HG03175 (cell line): ENCODE results near the gene P3H3.
A peak's percentile ranks its signal among the peaks of the same experiment; 100 is the strongest.
"Not testable (repeated sequence)": the region's sequence is repeated elsewhere in the genome, so short reads cannot be mapped to it uniquely, and the experiment has no call there.

Source experiments
- ATAC-seq: cut with Tn5 transposase; IDR thresholded peaks from one replicate; pipeline ENCODE4 v1.9.1; 2021; ENCODE audit warnings: mild to moderate bottlenecking, moderate library complexity; ENCODE audit not compliant: unreplicated experiment

P3H3 gene

DNA sequence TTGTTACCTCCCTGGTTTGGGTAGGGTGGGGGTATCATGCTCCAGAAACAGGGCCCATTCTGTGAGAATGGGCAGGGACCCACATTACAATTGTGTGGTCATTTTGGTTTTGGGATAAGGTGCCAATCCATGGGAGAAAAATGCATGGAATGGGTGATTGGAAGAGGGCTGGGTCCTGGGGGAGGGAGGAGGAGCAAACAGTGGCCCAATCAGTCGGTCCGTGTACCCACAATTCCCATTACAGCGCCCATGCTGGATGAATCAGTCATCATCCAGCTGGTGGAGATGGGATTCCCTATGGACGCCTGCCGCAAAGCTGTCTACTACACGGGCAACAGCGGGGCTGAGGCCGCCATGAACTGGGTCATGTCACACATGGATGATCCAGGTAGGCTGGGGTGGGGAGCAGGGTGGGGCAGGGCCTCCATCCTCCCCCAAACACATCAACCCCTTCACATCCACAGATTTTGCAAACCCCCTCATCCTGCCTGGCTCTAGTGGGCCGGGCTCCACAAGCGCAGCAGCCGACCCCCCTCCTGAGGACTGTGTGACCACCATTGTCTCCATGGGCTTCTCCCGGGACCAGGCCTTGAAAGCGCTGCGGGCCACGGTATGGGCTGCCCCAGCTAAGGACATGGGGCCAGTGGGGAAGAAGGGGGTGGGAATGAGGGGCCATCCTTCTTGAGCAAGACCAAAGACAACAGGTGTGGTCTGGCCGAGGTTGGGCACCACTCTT is 35.5 kb downstream of the P3H3 start:
- ATAC-seq: no peak

DNA sequence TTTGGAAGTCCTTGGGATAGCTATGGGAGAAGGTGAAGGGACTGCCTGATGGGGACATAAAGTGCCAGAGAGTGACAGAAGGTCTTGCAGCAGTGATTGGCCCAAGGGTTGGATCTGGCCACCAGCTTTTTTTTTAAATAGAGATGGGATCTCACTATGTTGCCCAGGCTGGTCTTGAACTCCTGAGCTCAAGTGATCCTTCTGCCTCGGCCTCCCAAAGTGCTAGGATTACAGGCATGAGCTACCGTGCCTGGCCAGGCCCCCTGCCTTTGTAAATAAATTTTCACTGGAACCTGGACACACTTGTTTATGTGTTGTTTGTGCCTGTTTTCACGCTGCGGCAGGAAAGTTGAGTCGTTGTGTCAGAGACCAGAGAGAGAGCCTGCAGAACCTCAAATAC is 37.1 kb downstream of the P3H3 start:
- ATAC-seq: not testable (repeated sequence)

DNA sequence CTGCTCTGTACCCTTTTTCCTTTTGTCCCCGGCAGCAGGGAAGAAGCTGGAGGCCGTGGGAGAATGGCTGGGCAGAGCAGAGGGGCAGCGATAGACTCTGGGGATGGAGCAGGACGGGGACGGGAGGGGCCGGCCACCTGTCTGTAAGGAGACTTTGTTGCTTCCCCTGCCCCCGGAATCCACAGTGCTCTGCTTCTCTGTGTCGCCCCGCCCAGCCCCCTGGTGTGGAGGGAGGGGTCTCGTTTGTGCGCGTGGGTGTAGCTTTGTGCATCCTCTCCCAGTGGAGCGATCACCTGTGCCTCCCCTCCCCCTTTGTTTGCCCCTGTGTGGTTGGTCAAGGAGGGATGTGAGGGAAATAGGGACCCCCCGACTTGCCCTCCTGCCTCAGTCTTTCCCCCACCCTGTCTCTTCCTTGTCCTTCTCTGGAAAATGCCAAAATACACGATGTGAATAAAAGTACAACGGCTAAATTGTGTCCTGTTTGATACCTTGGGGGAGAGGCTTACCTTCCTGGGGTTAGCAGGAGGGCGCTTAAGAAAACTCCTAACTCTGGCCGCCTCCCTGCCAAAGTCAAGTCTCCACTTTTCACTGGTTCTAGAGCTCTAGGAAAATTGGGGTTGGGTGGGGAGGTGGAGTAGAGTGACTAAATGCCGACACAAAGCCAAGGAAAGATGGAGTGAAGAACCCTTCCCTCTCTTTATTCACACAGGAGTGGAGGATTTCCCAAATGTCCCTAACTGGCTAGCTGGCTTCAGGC is 38.1 kb downstream of the P3H3 start:
- no peak for ATAC-seq

DNA sequence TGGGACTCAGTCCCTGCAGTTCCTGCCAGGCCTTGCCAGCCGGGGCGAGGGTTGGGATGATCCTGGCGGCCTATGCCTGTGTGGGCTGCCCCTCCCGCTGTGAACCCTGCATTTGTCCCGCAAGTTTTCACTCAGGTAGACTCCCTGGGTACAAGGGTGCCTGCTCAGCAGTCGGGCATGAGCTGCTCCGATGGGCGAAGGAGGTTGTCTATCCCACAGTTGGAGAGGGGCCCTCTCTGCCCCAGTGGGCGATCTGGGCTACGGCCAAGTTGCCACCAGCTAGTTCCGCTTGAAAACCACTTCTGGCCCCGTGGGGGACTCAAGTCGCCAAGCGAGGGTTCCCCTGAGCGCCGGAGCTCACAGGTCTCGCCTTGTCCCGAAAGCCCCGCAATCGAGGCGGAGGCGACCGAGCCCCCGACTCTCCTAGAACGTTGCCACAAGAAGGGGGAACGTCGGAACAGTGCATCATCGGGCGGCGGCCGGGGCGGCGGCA is 38.8 kb downstream of the P3H3 start:
- ATAC-seq: peak; percentile 21

GRCh38 chr12:6867413-6868210 is 39.4 kb downstream of the P3H3 start, which contains the start of gene TPI1:
Gene TPI1 (plus strand): TSS chr12:6867531. CDS start chr12:6867567, 36 bp downstream.
- peak; percentile 70 for ATAC-seq

DNA sequence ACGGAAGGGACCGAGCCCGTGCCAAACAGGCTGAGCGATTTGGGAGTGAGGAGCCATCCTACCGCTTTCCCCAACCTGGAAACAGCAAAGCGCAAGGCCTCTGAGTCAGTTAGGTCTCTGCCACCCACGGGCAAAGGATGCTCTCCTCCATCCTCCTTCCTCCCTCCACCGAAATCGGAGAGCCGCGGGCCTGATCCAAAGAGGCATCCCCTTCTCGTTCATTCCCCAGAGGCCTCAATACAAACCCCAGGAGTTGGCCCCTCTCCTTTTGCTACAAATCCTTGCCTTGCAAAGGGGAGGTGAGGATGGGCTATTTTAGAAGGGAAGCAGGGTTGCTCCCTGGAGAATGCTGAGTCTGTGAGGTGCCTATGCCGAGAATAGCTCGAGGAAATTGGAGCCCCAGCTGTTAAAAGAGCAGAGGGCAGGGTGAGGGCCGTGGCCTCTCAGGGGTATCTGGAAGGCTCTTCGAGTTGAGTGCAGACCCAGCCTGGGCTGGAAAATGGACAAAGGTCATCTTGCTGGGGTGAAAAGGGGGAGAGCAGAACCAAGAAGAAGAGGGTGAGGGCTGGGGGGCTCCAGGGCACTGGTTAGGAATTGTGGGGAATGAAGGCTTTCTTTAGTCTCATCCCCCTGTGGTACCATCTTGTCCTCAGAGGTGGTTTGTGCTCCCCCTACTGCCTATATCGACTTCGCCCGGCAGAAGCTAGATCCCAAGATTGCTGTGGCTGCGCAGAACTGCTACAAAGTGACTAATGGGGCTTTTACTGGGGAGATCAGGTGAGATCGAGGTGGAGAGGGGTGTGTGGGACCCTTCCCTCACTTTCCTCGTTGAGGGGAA is 40.2 kb downstream of the P3H3 start:
- ATAC-seq: no peak

- no peak for ATAC-seq
Observed at GRCh38 chr12:6869049-6870021, 41.1 kb downstream of the P3H3 start.

DNA sequence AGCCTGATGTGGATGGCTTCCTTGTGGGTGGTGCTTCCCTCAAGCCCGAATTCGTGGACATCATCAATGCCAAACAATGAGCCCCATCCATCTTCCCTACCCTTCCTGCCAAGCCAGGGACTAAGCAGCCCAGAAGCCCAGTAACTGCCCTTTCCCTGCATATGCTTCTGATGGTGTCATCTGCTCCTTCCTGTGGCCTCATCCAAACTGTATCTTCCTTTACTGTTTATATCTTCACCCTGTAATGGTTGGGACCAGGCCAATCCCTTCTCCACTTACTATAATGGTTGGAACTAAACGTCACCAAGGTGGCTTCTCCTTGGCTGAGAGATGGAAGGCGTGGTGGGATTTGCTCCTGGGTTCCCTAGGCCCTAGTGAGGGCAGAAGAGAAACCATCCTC is 42.1 kb downstream of the P3H3 start:
- not testable (repeated sequence) for ATAC-seq

- ATAC-seq: no peak
Observed at GRCh38 chr12:6871052-6871957, 43.1 kb downstream of the P3H3 start.

DNA sequence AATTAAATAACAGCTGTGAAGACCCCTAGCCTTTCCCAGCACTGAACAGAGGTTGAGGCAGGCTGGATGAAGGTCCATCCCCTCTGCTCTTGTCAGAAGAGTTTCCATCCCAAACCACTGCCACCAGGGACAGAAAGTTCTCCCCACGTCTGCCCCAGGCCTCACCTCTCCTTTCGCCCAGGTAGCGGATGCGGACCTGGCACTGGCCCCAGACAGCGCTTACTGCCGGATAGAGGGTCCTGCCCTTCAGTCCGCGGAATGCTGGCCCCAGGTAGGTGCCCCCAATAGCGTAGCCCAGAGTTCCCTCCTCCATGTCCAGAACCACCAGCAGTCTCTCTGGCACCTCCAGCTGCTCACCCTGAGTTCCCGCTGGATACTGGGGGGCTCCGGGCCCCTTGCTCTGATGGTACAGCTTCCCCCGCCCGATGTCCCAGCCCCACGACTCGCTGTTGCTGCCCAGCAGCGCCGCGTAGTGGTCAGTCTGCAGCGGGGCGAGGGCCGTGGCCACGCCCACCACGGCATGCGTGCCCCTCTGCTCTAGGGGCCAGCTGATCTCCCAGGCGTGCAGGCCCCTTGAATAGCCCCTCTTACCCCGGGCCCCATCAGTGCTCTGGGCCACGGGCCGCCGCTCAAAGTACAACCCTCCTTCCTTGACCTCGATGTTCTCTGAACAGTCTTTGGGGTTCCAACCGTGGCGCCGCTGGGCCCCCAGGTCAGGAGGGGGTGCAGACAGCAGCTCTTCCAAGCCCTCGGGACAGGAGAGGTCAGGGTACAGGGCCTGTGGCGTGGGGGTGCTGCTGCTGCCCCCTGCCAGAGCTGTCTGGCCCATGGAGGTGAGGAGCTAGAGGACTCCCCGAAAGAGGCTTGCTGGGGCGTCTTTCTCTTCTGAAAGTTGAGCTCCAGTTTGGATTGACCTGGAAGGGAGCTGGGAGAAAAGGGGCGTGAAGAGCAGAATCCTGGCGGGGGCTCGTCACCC is 44.2 kb downstream of the P3H3 start:
- peak; percentile 37 for ATAC-seq

- peak; percentile 80 for ATAC-seq
Observed at GRCh38 chr12:6873094-6874014, 45.1 kb downstream of the P3H3 start, which contains the start of gene SPSB2. Gene SPSB2 (minus strand): TSS chr12:6873303. CDS start chr12:6872901, 402 bp downstream.

- ATAC-seq: not testable (repeated sequence)
Observed at GRCh38 chr12:6874015-6874368, 45.8 kb downstream of the P3H3 start.

GRCh38 chr12:6879824-6880223 is 51.6 kb downstream of the P3H3 start:
- not testable (repeated sequence) for ATAC-seq

DNA sequence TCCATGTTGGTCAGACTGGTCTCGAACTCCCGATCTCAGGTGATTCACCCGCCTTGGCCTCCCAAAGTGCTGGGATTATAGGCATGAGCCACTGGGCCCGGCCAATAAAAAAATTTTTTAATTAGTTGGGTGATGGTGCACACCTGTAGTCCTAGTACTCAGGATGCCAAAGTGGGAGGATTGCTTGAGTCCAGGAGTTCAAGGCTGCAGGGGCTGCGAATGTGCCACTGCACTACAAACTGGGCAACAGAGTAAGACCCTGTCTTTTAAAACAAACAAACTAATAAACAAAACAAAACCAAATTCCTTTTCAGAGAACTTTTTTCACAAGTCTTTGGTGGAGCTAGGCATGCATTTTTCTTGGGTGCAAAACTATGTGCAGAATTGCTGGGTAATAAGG is 55.0 kb downstream of the P3H3 start:
- ATAC-seq: no peak

- ATAC-seq: no peak
Observed at GRCh38 chr12:6883683-6884082, 55.5 kb downstream of the P3H3 start.

- no peak for ATAC-seq
Observed at GRCh38 chr12:6884539-6884938, 56.3 kb downstream of the P3H3 start.
